GM06990 (cell line): Measurements from ENCODE around the gene GAB1.

Experiments used
- DNase-seq: peaks from one replicate; pipeline ENCODE4 v3.0.0-alpha.2; 2011; ENCODE audit not compliant: insufficient read length; ENCODE audit errors: extremely low read depth
- H3K27me3 ChIP-seq: replicated peaks from 2 replicates; pipeline ENCODE4 v1.6.0; 2011; ENCODE audit warnings: low read length; ENCODE audit not compliant: control insufficient read depth, insufficient read depth
- H3K36me3 ChIP-seq: 2 replicates; pipeline ENCODE4 v1.5.1; 2011; ENCODE audit warnings: low read length; ENCODE audit not compliant: control insufficient read depth, insufficient read depth
- H3K4me3 ChIP-seq: replicated peaks from 2 replicates; pipeline ENCODE4 v1.5.1; 2011; ENCODE audit warnings: low read depth, mild to moderate bottlenecking, control low read depth, low read length
- TF ChIP-seq, protein P1 (sequence below): IDR thresholded peaks from 2 replicates; pipeline ENCODE4 v1.5.1; 2011; ENCODE audit warnings: low read length, control low read depth, mild to moderate bottlenecking, inconsistent platforms; ENCODE audit not compliant: insufficient read depth, poor library complexity, severe bottlenecking

The GAB1 gene

DNA sequence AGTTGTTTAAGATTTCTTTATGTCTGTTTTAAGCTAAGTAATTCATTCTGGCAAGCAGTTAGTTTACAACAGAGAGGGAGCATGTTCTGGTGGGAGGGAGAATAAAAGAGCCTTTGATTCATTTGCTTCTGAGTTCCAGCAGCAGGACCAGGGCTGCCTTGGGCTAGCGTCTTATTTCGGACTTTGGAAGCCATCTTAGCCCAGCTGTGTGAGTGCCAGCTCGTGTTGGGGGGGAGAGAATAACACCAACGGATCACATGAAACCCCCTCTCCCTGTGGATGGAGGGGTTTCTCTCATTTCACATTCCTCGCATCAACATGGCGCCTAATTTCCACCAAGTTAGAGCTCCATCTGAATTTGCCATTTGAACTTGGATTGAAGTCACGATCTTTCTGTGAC, 7.4 kb downstream of the GAB1 start:
- TF ChIP-seq, protein P1, sequence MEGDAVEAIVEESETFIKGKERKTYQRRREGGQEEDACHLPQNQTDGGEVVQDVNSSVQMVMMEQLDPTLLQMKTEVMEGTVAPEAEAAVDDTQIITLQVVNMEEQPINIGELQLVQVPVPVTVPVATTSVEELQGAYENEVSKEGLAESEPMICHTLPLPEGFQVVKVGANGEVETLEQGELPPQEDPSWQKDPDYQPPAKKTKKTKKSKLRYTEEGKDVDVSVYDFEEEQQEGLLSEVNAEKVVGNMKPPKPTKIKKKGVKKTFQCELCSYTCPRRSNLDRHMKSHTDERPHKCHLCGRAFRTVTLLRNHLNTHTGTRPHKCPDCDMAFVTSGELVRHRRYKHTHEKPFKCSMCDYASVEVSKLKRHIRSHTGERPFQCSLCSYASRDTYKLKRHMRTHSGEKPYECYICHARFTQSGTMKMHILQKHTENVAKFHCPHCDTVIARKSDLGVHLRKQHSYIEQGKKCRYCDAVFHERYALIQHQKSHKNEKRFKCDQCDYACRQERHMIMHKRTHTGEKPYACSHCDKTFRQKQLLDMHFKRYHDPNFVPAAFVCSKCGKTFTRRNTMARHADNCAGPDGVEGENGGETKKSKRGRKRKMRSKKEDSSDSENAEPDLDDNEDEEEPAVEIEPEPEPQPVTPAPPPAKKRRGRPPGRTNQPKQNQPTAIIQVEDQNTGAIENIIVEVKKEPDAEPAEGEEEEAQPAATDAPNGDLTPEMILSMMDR = no peak
- Histone ChIP-seq H3K36me3 (no peaks in the 10 kb centered on the region), H3K27me3 (no peaks in the 10 kb centered on the region; the same call in 1 of the 2 replicates), H3K4me3 (no peak overlapping the region)
- DNase-seq = no peak

DNA sequence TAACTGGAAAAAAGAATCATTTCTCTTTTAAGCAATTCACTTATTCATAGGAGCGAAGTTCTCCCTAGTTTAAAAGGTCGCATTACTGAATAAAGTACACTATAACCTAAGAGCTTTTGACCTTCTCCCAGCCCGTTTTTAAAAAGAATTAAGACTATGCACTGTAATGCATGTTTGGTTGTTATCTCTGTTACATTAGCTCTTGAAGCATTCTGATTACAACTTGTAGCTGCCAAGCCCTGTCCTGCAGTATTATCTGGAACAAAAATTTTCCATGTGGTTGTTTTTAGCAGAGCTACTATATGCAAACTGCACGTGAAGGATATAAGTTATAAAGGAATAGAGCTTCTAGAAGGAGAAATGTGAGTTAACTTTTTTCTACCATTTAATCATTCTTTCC, 8.1 kb downstream of the GAB1 start:
- Histone ChIP-seq H3K4me3 (no peak overlapping the region), H3K27me3 (no peaks in the 10 kb centered on the region; the same call in 1 of the 2 replicates), H3K36me3 (no peaks in the 10 kb centered on the region)
- TF ChIP-seq, protein P1 = no peak
- DNase-seq = no peak

DNA sequence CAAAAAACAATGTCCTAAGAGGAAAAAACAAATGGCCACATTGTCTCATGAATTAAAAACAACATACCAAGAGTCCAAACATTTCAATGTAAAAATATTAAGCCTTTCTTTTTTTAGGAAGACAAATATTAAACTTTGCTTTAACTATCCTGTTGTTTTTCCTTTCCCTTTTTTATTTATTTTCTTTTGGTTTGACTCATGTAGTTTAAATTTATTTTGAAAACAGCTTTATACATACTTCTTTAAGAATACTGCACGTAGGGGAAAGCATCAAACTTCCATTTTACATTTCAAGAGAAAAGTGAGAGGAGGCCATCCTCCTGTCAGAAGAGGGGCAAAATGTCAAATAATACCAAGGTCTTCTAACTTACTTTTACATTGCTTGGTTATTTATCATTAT, 8.7 kb downstream of the GAB1 start:
- no peak overlapping the region for H3K4me3 ChIP-seq
- H3K27me3 ChIP-seq = no peaks in the 10 kb centered on the region; the same call in 1 of the 2 replicates
- no peaks in the 10 kb centered on the region for H3K36me3 ChIP-seq
- TF ChIP-seq, protein P1 = no peak
- no peak for DNase-seq

DNA sequence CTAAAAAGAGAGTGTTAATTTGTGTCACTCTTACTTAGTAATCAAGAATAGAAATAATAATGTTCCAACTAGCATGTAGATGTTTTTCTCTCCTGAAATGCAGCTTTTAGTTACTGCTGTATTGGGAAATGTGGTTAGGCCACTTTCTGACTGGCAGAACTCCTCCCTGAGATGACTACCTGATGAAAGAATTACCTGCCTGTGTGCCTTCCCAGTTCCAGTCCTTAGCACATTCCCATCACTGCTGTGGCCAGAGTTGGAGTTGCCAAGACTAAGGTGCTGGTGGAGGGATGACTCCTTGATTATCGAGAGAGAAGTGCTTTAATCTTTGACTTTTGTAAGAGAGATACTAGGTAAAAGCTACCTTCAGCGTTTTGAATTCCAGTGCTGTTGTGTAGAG, 9.5 kb downstream of the GAB1 start:
- Histone ChIP-seq H3K36me3 (no peaks in the 10 kb centered on the region), H3K27me3 (no peaks in the 10 kb centered on the region; the same call in 1 of the 2 replicates), H3K4me3 (no peak overlapping the region)
- DNase-seq = no peak
- TF ChIP-seq, protein P1 = no peak

DNA sequence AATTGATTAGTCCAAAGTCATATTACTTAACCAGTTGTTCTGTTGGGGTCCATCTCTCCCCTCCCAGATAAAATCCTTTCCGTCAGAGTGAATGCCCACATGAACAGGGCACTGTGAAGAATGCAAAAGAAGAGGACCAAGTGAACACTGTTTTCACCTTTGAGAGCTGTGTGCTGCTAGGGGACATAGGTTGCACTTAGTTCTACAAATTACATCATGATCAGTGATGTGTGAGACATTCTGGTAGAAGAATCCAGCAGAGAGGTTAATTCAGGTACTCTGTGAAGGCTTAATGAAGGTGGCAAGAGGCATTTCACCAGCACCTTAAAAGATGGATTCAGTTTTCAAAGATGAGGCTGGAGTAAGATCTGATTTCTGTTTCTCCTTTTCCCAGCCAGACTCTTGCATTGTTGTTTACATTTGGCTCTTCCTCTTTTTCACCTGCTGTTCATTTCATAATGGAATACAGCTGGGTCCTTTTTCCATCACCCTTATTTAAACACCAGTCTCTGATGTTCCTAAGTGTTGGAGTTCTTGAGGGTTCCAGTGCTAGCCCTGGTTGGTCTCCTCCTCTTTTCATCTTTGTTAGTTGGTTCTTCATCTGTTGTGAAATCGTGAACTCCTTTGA, 10.9 kb downstream of the GAB1 start:
- TF ChIP-seq, protein P1 = no peak
- Histone ChIP-seq H3K36me3 (no peaks in the 10 kb centered on the region), H3K4me3 (no peak overlapping the region), H3K27me3 (no peaks in the 10 kb centered on the region; the same call in 1 of the 2 replicates)
- no peak for DNase-seq
